Measurements from ENCODE around the gene LDHD. TPM values are rescaled to one million over a fixed set of nuclear protein-coding genes. Genes with fewer than 3 reads are reported as not detected.

The LDHD gene
- total and polyA plus RNA-seq, 2 of the 13 experiments (the other 11 are each of a cell fraction or from before 2014, with no cell fraction given) = 9.1 to 9.8 TPM

- TF ChIP-seq ZHX2 (IDR thresholded peaks at IDR 0.05; ENCODE audit: low read depth) (peak; percentile 34; the same call in 1 of the 2 replicates), ZHX2 (CRISPR knock-in tag; IDR thresholded peaks at IDR 0.05; ENCODE audit: borderline replicate concordance) (no peak), EED (CRISPR knock-in tag; IDR thresholded peaks at IDR 0.05) (no peak), MAZ (IDR thresholded peaks at IDR 0.05; ENCODE audit: borderline replicate concordance, low read depth, low read length) (peak; percentile 75; the same call in 1 of the 2 replicates), MAZ (CRISPR knock-in tag; IDR thresholded peaks at IDR 0.05; ENCODE audit: low read depth) (peak; percentile 49), NR3C1 (CRISPR knock-in tag; IDR thresholded peaks at IDR 0.05) (no peak), JUNB (CRISPR knock-in tag; IDR thresholded peaks at IDR 0.05; ENCODE audit: borderline replicate concordance) (peak; percentile 53)
Measured at GRCh38 chr16:75070012-75070841, 46.4 kb downstream of the LDHD start (continued).
